Iris pigment epithelial cell (primary cell): Measurements from ENCODE around the gene LEKR1.
"Not testable (repeated sequence)": the region's sequence is repeated elsewhere in the genome, so short reads cannot be mapped to it uniquely, and the experiment has no call there.

Experiments
- DNase-seq: peaks from one replicate; pipeline ENCODE4 v3.0.0-alpha.2; 2011; ENCODE audit warnings: low read depth

The LEKR1 gene

GRCh38 chr3:156826144-156826895 lies at the start of gene LEKR1:
Gene LEKR1, plus strand, starts transcription at chr3:156826353. Its CDS starts 2,977 bp downstream, at chr3:156829330.
- peak; percentile 90 for DNase-seq

GRCh38 chr3:156776871-156777270 lies 49.3 kb upstream of the LEKR1 start:
- DNase-seq = no peak

DNA sequence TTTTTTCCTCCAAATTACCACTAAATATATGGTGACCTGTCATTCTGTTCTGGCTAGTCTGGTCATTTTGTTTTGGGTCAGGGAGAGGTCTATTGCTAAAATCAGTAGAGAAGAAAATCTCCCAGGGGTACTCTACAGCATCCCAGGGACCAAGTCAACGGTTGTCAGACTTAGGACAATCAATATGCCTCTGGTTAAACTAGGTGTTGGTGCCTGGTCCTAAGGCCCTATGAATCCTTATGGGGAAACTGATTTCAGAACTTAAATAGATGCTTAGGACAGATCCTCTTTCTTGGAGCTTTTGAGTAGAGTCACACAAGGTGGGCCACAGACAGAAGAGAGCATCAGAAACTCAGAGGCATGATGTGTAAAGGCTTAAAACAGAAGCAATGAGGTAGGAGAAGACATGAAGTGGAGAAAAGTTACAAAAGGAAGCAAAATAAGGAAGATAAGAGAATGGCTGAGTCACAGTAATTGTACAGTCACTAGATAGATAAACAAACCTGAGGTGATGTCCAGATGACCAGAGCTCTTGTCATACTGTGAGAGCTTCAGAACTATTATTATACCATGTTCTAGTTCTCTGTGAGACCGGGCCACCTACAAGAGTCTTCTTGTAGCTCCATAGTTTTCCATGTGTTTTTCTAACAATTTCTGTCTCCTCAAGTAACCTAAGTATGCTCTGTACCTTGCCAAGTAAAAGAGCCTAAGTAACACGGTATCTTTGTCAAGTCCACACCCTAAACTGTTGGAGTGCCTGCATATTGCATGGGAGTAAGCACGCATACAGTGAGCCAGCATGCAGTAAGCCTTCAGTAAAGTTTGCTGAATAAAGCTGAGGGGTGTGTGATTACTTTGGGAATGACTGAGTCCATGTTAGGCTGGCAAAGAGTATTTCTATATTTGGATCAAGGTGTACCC lies 44.6 kb upstream of the LEKR1 start:
- peak; percentile 58 for DNase-seq

- no peak for DNase-seq
These were observed 43.8 kb upstream of the LEKR1 start for GRCh38 chr3:156782319-156782718.

DNA sequence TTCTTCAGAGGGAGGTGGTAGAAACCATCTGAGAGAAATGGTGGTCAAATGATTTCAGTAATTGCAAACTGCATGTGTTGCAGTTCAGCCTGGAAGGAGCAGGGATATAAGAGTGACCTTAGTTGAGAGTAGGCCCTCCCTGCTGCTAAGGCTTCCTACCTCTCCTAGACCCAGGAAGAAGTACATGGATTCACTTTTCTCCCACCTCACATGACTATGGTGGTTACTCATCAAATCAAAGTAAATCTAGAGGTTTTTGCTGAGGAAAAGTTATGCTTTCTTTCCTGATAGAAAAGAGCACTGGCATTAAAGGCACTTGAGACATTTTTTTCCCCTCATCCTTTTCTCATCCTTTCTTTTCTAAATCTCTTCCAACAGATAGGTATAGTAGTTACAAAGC lies 43.2 kb upstream of the LEKR1 start:
- DNase-seq = no peak

- DNase-seq = no peak
These were observed 39.2 kb upstream of the LEKR1 start for GRCh38 chr3:156787001-156787400.

- peak; percentile 96 for DNase-seq
These were observed 38.1 kb upstream of the LEKR1 start for GRCh38 chr3:156787926-156788663.

- DNase-seq = peak; percentile 62
These were observed 37.3 kb upstream of the LEKR1 start for GRCh38 chr3:156788846-156789245.

- no peak for DNase-seq
These were observed 36.0 kb upstream of the LEKR1 start for GRCh38 chr3:156790156-156790555.

DNA sequence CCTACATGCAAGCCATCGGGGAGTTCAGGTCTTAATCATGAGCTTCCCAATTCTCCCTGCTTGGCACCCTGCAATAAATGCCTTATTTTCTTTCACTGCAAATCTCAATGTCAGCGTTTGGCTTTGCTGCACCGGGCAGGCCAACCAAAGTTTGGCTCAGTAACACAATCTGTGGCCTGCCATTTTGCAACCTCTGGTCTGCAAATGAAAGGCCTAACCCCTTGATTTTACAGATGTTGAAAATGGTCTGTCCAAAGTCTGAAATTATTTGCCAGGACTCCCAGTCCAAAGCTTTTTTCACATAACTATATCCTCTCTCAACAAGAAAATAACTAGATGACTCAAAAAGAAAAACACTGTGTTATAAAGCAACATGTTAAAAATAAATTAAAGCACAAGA lies 34.0 kb upstream of the LEKR1 start:
- no peak for DNase-seq

GRCh38 chr3:156792536-156792935 lies 33.6 kb upstream of the LEKR1 start:
- DNase-seq = no peak

GRCh38 chr3:156792945-156793344 lies 33.2 kb upstream of the LEKR1 start:
- peak; percentile 52 for DNase-seq

- DNase-seq = no peak
These were observed 32.8 kb upstream of the LEKR1 start for GRCh38 chr3:156793400-156793799.

GRCh38 chr3:156793851-156794250 lies 32.3 kb upstream of the LEKR1 start:
- DNase-seq = no peak

DNA sequence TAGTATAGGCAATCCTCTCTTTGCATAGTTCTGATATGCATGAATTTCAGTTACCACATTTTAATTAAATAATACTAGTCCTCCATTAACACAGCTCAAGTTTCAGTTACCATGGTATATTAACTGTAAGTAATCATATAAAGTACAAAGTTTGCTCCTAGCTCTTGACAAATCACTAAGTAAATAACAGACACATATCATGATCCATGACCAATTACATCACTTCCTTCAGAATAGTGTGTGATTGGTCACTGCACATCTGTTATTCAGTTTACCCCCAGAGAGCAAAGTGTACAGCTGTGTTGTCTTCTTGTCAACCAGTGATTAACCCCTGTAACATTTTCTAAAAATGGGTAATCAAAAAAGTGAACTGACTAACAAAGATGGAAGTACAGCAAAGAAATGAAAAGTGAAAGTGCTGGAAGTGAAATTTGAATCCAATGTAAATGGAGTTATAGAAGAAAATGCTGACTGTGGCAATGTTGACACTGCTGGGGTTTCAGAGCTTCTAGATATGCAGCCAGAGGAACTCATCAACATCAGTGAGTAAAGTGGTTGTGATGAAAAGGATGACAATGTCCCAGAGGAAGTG lies 30.2 kb upstream of the LEKR1 start:
- DNase-seq = peak; percentile 63

GRCh38 chr3:156797368-156797767 lies 28.8 kb upstream of the LEKR1 start:
- no peak for DNase-seq

- DNase-seq = not testable (repeated sequence)
These were observed 25.9 kb upstream of the LEKR1 start for GRCh38 chr3:156800287-156800686.

DNA sequence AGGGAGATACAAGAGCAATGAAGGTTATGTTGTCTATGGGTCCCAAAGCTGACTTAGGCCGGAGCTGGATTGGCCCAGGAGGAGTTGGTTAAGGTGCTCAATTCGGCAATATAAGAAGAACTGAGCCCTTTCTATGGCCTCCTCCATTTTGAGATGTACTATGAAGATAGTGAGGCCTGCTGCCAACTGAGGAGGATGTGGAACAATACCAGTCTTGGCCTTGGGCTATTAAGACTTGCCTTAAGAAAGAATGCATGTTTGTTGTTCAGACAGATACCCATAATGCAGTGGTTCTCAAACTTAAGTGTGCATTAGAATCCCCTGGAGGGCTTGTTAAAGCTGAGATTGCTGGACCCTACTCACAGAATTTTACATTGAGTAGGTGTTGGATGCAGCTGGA lies 24.4 kb upstream of the LEKR1 start:
- no peak for DNase-seq

- no peak for DNase-seq
These were observed 23.1 kb upstream of the LEKR1 start for GRCh38 chr3:156802821-156803606.

DNA sequence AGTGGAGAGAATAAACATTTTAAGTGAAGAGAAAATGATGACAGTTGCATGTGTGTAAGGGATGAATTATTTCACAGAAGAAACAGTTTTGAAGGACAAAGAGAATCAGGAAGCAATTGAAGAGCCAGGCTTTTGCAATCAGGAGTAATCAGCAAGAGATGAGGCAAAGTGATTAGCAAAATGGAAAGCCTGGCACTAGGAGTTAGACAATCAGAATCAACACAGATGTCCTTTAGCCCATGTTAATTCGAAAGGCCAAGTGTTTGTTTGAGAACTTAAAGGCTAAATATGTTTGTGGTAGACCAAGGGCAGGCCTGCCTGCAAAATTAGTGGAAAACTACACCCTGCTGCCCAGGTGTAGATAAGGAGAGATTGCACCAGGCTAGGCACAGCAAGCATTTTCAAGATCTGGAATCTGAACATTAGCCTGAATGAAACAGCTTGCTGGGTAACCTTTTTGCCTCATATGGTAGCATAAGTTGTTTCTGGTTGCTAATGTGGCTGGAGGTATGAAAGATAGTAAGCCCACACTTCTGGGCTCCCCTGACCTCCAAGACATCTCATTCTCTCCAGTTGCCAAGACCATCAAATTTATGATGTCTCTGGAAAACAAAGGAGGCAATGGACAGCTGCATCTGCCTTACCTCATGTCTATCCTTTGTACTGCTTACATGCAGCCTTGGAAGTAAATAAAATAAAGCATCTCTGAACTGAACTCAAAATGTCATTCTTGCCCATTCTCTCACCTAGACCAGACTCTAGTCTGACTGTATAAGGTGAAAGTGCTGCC lies 22.0 kb upstream of the LEKR1 start:
- no peak for DNase-seq
